Chondrocyte (in vitro differentiated cells): ENCODE data around the gene NELL2. TPM values are rescaled to one million over a fixed set of nuclear protein-coding genes. Genes with fewer than 3 reads are reported as not detected.
"Not testable (repeated sequence)": the region's sequence is repeated elsewhere in the genome, so short reads cannot be mapped to it uniquely, and the experiment has no call there.

Source experiments
- DNase-seq: peaks from one replicate; pipeline ENCODE4 v3.0.0; 2021; ENCODE audit warnings: mixed read lengths, low spot score
- H3K27ac Mint-ChIP-seq: one replicate; pipeline ENCODE4 v1.8.0; 2021; ENCODE audit warnings: mild to moderate bottlenecking, moderate library complexity, mixed read lengths; ENCODE audit not compliant: unreplicated experiment
- H3K27me3 Mint-ChIP-seq: 2 replicates; pipeline ENCODE4 v1.8.0; 2021; ENCODE audit warnings: low read depth, mixed read lengths
- H3K36me3 Mint-ChIP-seq: 2 replicates; pipeline ENCODE4 v1.8.0; 2021; ENCODE audit warnings: low read depth, mixed read lengths
- H3K4me1 Mint-ChIP-seq: 2 replicates; pipeline ENCODE4 v1.8.0; 2021; ENCODE audit warnings: low read depth, mild to moderate bottlenecking, mixed read lengths
- H3K4me3 Mint-ChIP-seq: one replicate; pipeline ENCODE4 v1.8.0; 2021; ENCODE audit warnings: mild to moderate bottlenecking, moderate library complexity, mixed read lengths; ENCODE audit not compliant: unreplicated experiment
- H3K9me3 Mint-ChIP-seq: 2 replicates; pipeline ENCODE4 v1.8.0; 2021; ENCODE audit warnings: low read depth, mixed read lengths
- CTCF ChIP-seq: fragments of 200-600 bp; sonication (generic); IDR thresholded peaks from 2 replicates; pipeline ENCODE4 v1.5.0; 2021; ENCODE audit warnings: antibody characterized with exemption, mild to moderate bottlenecking, moderate library complexity
- total RNA-seq: library from RNA; stranded (reverse); gene quantifications from 3 replicates; pipeline ENCODE4 v1.2.1, GENCODE V29; 2021

Gene NELL2
- total RNA-seq, 1 donor from 2014 or later = not detected

DNA sequence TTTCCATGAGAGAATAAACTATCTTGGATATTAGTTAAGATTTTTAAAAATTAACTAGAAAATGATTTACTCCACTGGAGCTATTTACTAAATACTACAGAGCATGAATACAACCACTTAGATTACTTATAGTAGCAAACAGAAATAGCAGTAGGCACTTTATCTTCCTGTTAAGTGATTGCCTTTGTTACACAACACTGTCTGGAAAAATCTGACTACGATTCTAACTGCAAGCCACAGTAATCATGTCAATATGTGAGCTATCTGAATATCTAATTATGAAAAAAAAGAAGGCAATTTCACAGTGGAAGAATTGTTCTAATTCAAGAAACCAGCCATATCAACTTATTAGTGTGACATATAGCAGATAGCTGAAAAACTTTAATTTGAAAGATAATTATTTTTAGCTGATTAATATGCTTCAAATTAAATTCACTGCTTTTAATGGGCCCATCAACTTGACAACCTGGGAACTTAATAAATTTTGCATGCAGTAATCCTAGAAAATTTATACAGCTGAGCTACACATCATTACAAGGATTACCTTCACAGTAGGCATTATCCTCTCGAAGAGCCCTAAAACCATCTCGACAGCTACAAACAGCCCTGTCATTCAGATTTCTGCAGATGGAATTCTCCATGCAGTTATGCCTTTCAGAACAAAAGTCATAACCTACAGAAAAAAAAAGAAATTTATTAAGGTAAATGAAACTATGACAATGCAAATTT, 172.8 kb downstream of the NELL2 start:
- Mint-ChIP-seq H3K27me3 (no peaks in the 10 kb centered on the region), H3K4me3 (no peak overlapping the region), H3K27ac (no peak overlapping the region), H3K9me3 (no peaks in the 10 kb centered on the region), H3K36me3 (no peaks in the 10 kb centered on the region), H3K4me1 (no peaks in the 10 kb centered on the region)
- TF ChIP-seq CTCF = no peak
- DNase-seq = no peak

DNA sequence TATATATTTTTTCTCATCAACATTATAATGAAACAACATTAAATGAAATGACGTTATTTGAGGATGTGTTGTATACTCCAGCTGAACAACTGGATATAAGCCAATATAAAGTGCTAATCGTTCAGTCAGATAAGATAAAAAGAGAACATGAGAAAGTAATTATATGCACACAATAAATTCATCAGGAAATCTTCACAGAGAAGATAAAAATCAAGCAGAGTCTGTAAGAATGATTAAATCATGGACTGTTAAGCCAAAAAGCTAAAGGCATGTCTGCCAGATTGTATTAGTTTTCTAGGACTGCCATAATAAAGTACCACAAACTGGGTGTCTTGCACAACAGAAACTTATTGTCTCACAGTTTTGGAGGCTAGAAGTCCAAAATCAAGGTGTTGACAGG, 178.6 kb downstream of the NELL2 start:
- no peak for DNase-seq
- no peak for TF ChIP-seq CTCF
- H3K4me1 Mint-ChIP-seq = no peaks in the 10 kb centered on the region
- H3K4me3 Mint-ChIP-seq = no peak overlapping the region
- H3K9me3 Mint-ChIP-seq = no peaks in the 10 kb centered on the region
- H3K27me3 Mint-ChIP-seq = no peaks in the 10 kb centered on the region
- no peak overlapping the region for H3K27ac Mint-ChIP-seq
- no peaks in the 10 kb centered on the region for H3K36me3 Mint-ChIP-seq

DNA sequence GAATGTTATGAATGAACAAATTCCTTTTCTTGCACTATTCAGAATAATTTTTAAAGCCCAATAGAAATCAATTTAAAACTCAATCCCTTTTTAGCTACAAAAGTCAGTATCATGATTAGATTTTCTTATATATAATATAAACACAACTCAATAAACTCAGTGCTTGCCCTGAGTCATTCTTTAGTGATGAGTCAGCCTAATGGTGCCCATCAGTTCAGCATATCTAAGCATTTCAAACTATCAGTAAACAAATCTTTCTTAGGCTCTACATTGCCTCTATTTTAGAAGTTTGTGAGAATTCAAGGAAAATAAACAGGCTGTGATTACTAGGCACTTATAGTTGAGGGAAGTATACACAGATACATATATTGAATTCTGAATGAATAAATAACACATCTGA, 179.6 kb downstream of the NELL2 start:
- no peaks in the 10 kb centered on the region for H3K4me1 Mint-ChIP-seq
- no peak for TF ChIP-seq CTCF
- no peak overlapping the region for H3K4me3 Mint-ChIP-seq
- no peak overlapping the region for H3K27ac Mint-ChIP-seq
- no peak for DNase-seq
- no peaks in the 10 kb centered on the region for H3K9me3 Mint-ChIP-seq
- H3K36me3 Mint-ChIP-seq = no peaks in the 10 kb centered on the region
- H3K27me3 Mint-ChIP-seq = no peaks in the 10 kb centered on the region

DNA sequence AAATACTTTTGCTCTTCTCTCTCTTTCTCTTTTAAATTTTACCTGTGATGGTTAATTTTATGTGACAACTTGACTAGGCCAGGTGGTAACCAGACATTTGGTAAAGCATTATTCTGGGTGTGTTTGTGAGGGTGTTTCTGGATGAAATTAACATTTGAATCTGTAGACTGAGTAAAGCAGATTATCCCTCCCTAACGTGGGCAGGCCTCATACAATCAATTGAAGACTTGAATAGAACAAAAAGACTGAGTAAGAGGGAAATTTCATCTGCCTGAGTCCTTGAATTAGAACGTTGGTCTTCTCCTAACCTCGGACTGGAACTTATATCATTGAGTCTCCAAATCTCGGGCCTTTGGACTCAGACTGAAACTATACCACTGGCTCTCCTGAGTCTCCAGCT, 182.1 kb downstream of the NELL2 start:
- no peak for DNase-seq
- no peaks in the 10 kb centered on the region for H3K36me3 Mint-ChIP-seq
- no peaks in the 10 kb centered on the region for H3K27me3 Mint-ChIP-seq
- H3K4me3 Mint-ChIP-seq = no peak overlapping the region
- H3K4me1 Mint-ChIP-seq = no peaks in the 10 kb centered on the region
- no peak overlapping the region for H3K27ac Mint-ChIP-seq
- no peaks in the 10 kb centered on the region for H3K9me3 Mint-ChIP-seq
- TF ChIP-seq CTCF = no peak

GRCh38 chr12:44689587-44689986, 186.5 kb downstream of the NELL2 start:
- Mint-ChIP-seq H3K4me3 (no peak overlapping the region), H3K27me3 (no peaks in the 10 kb centered on the region), H3K36me3 (no peaks in the 10 kb centered on the region), H3K27ac (no peak overlapping the region), H3K4me1 (no peaks in the 10 kb centered on the region), H3K9me3 (peaks cover 14% of the 10 kb centered on the region)
- TF ChIP-seq CTCF = no peak
- DNase-seq = no peak

- peaks cover 18% of the 10 kb centered on the region for H3K9me3 Mint-ChIP-seq
- not testable (repeated sequence) for H3K27me3 Mint-ChIP-seq, H3K36me3 Mint-ChIP-seq, H3K4me1 Mint-ChIP-seq, H3K27ac Mint-ChIP-seq, H3K4me3 Mint-ChIP-seq
- peak; percentile 53 for DNase-seq
Observed at GRCh38 chr12:44686821-44687432, 189.2 kb downstream of the NELL2 start.
